AG04450 (cell line): ENCODE data around the gene FUT2. TPM values are rescaled to one million over a fixed set of nuclear protein-coding genes. Genes with fewer than 3 reads are reported as not detected.

Experiments used
- CTCF ChIA-PET: fragments of 300-600, 350-600 bp; formaldehyde crosslinking; extraction: SDS; loops from one replicate; lab custom pipeline; 2022; ENCODE audit warnings: antibody characterized with exemption, inconsistent platforms; lab: Charles Lee
- POLR2A ChIA-PET: fragments of 350-600 bp; formaldehyde crosslinking; extraction: SDS; loops from one replicate; lab custom pipeline; 2021; ENCODE audit warnings: antibody characterized with exemption, inconsistent platforms; lab: Yijun Ruan, JAX
- DNase-seq: peaks from one replicate; pipeline ENCODE4 v3.0.0-alpha.2; 2011; ENCODE audit warnings: low read depth, low spot score
- H3K27ac ChIP-seq: one replicate; pipeline ENCODE4 v1.5.1; 2012; ENCODE audit warnings: low read depth, low read length, control low read depth
- H3K27me3 ChIP-seq: one replicate; pipeline ENCODE4 v1.6.0; 2012; ENCODE audit warnings: low read length; ENCODE audit not compliant: control insufficient read depth, insufficient read depth
- H3K4me3 ChIP-seq: 2 replicates; pipeline ENCODE4 v1.5.1; 2011; ENCODE audit warnings: mild to moderate bottlenecking, low read depth, low read length, control low read depth
- H3K9me3 ChIP-seq: 2 replicates; pipeline ENCODE4 v1.5.1; 2012; ENCODE audit warnings: low read length; ENCODE audit not compliant: control insufficient read depth, insufficient read depth
- polyA plus RNA-seq: library from polyadenylated mRNA; depleted of rRNA; stranded (reverse); fragments of >200 nt; gene quantifications from 2 replicates; pipeline ENCODE4 v1.2.3, GENCODE V29; 2011
- TF ChIP-seq, protein P1 (sequence below): IDR thresholded peaks from 2 replicates; pipeline ENCODE4 v1.5.1; 2011; ENCODE audit warnings: low read depth, low read length, control low read depth, inconsistent platforms

The FUT2 gene
- polyA plus RNA-seq, 1 experiment = not detected

DNA sequence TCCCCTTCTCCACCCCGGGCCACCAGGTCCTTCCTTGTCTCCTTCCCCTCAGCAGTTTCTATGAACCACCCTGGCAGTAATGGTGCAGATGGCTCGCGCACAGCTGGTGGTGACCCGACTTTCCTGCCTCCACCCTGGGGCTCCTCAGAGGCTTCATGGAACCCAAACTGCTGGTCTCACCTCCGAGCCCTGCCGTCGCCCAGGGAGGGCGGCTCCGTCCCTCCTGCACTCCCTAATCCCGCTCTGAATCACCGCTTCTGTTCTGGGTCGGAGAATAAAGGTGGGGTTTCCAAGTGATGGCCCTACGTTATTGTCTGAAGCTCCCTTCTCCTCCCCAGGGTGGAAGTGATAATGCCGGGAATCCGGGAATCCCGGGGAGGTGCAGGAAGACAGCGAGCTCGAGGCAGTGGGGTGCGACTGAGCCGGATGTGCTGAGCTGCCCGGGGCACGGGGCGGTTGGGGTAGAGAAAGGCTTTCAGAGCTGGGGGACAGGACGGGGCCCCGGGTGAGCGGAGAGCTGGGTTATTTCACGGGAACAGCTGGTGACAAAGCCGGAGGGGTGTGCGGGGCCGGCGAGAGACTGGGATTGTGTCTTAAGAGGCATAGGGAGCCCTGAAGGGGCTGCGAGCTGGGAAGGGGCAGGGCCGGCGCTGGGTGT is 711 bp downstream of the FUT2 start:
- ChIA-PET POLR2A (interaction anchor here (0.6 kb wide), 2 partner anchors 15 to 18 kb away, joined by 3 to 4 read pairs; no protein-coding TSS in a partner anchor), CTCF (interaction anchor here (0.7 to 1.2 kb wide), 2 partner anchors 21 to 99 kb away, joined by 3 to 5 read pairs; no protein-coding TSS in a partner anchor)
- no peak for DNase-seq
- TF ChIP-seq, protein P1, sequence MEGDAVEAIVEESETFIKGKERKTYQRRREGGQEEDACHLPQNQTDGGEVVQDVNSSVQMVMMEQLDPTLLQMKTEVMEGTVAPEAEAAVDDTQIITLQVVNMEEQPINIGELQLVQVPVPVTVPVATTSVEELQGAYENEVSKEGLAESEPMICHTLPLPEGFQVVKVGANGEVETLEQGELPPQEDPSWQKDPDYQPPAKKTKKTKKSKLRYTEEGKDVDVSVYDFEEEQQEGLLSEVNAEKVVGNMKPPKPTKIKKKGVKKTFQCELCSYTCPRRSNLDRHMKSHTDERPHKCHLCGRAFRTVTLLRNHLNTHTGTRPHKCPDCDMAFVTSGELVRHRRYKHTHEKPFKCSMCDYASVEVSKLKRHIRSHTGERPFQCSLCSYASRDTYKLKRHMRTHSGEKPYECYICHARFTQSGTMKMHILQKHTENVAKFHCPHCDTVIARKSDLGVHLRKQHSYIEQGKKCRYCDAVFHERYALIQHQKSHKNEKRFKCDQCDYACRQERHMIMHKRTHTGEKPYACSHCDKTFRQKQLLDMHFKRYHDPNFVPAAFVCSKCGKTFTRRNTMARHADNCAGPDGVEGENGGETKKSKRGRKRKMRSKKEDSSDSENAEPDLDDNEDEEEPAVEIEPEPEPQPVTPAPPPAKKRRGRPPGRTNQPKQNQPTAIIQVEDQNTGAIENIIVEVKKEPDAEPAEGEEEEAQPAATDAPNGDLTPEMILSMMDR = no peak
- Histone ChIP-seq H3K27me3 (peaks cover 14% of the 10 kb centered on the region), H3K27ac (no peak overlapping the region), H3K4me3 (no peak overlapping the region), H3K9me3 (no peaks in the 10 kb centered on the region; the same call in 1 of the 2 replicates)

GRCh38 chr19:48698046-48698445 is 2.3 kb downstream of the FUT2 start:
- DNase-seq = no peak
- Histone ChIP-seq H3K27me3 (peaks cover 14% of the 10 kb centered on the region), H3K4me3 (no peak overlapping the region), H3K9me3 (peaks cover 1% of the 10 kb centered on the region; the same call in 1 of the 2 replicates), H3K27ac (no peak overlapping the region)
- TF ChIP-seq, protein P1 = no peak
- POLR2A ChIA-PET = interaction anchor here (0.7 kb wide), 1 partner anchor 12 kb away, joined by 5 read pairs; no protein-coding TSS in a partner anchor
- CTCF ChIA-PET = interaction anchor here (0.8 kb wide), 1 partner anchor 90 kb away, joined by 3 read pairs; no protein-coding TSS in a partner anchor

- POLR2A ChIA-PET = no interaction called here
- CTCF ChIA-PET = no interaction called here
Measured at GRCh38 chr19:48702701-48703100, 6.9 kb downstream of the FUT2 start.

DNA sequence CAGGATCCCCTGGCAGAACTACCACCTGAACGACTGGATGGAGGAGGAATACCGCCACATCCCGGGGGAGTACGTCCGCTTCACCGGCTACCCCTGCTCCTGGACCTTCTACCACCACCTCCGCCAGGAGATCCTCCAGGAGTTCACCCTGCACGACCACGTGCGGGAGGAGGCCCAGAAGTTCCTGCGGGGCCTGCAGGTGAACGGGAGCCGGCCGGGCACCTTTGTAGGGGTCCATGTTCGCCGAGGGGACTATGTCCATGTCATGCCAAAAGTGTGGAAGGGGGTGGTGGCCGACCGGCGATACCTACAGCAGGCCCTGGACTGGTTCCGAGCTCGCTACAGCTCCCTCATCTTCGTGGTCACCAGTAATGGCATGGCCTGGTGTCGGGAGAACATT is 7.5 kb downstream of the FUT2 start:
- ChIA-PET CTCF (no interaction called here), POLR2A (no interaction called here)
- H3K27me3 ChIP-seq = no peaks in the 10 kb centered on the region
- no peak overlapping the region for H3K4me3 ChIP-seq
- TF ChIP-seq, protein P1 = no peak
- DNase-seq = no peak
- H3K27ac ChIP-seq = no peak overlapping the region
- peaks cover 9% of the 10 kb centered on the region; the same call in 1 of the 2 replicates for H3K9me3 ChIP-seq

More at GRCh38 chr19:48702701-48703100, 6.9 kb downstream of the FUT2 start:
- H3K27ac ChIP-seq = no peak overlapping the region
- peaks cover 9% of the 10 kb centered on the region; the same call in 1 of the 2 replicates for H3K9me3 ChIP-seq
- H3K4me3 ChIP-seq = no peak overlapping the region
- TF ChIP-seq, protein P1 = no peak
- DNase-seq = no peak
- no peaks in the 10 kb centered on the region for H3K27me3 ChIP-seq

DNA sequence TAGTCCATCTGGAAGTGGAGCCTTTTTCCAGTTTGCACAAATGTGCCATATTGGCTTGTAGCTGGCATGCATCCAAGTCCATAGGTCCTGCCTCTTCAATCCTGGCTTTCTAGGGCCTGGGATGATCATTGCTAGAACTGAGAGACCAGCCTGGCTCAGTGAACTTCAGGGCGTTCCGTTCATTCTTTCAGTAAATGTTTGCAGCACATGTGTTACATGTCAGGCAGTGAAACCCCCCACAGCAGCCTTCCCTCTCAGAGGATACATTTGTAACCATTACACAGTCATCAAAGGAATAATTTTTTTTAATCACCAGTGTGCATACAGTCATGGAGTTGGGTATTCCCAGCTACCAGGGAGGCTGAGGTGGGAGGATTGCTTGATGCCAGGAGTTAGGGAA is 9.7 kb downstream of the FUT2 start:
- TF ChIP-seq, protein P1 = no peak
- no peak for DNase-seq
- no peak overlapping the region for H3K4me3 ChIP-seq
- ChIA-PET POLR2A (no interaction called here), CTCF (no interaction called here)
- peaks cover 9% of the 10 kb centered on the region; the same call in 1 of the 2 replicates for H3K9me3 ChIP-seq
- H3K27me3 ChIP-seq = no peaks in the 10 kb centered on the region
- no peak overlapping the region for H3K27ac ChIP-seq
